Testis (tissue), 2 donors: ENCODE measurements around the gene ARHGAP22.

Source experiments
- CTCF ChIP-seq, 3 experiments: fragments of 450-650 bp in 2 of 3; fragments of 200-600 bp in 1 of 3; sonication (generic) in 1 of 3; IDR thresholded peaks; one replicate each; pipeline ENCODE4 v1.5.1; 2016 to 2019; ENCODE audit warnings: antibody characterized with exemption in 3 of 3, mild to moderate bottlenecking in 2 of 3, moderate library complexity in 1 of 3
- POLR2A ChIP-seq: fragments of 450-650 bp; IDR thresholded peaks from one replicate; pipeline ENCODE4 v1.6.1; 2017; ENCODE audit warnings: antibody characterized with exemption, mild to moderate bottlenecking, moderate library complexity

GRCh38 chr10:48448796-48449195, 156.1 kb downstream of the ARHGAP22 start:
- TF ChIP-seq CTCF (IDR thresholded peaks at IDR 0.05) (no peak), POLR2A (no peak)
